Stomach (tissue), 9 donors: ENCODE data around the gene ECE1. TPM values are rescaled to one million over a fixed set of nuclear protein-coding genes. Genes with fewer than 3 reads are reported as not detected.

Experiments
- DNase-seq, 2 donors: peaks; one replicate each; pipeline versions ENCODE4 v3.0.0 to v3.0.0-alpha.2; 2013 to 2019
- H3K27ac ChIP-seq, 5 donors: fragments of 200-600 bp in 4 of 5; sonication (generic) in 4 of 5; one replicate each; pipeline ENCODE4 v1.5.1; 2013 to 2019; ENCODE audit warnings: mild to moderate bottlenecking in 1 of 5, moderate library complexity in 1 of 5
- H3K27me3 ChIP-seq, 3 donors: fragments of 200-600 bp; sonication (generic); one replicate each; pipeline ENCODE4 v1.5.1; 2017 to 2019; ENCODE audit warnings: mixed run types in 1 of 3
- H3K36me3 ChIP-seq, 4 donors: fragments of 200-600 bp; sonication (generic); 1 replicate in 3 of 4; 2 replicates in 1 of 4; pipeline ENCODE4 v1.5.1; 2016 to 2019
- H3K4me1 ChIP-seq, 4 donors: fragments of 200-600 bp; sonication (generic); one replicate each; pipeline ENCODE4 v1.5.1; 2016 to 2019
- H3K4me3 ChIP-seq, 4 donors: fragments of 200-600 bp; sonication (generic) in 3 of 4; one replicate each; pipeline ENCODE4 v1.5.1; 2016 to 2019; ENCODE audit warnings: mild to moderate bottlenecking in 1 of 4
- H3K9me3 ChIP-seq, 4 donors: fragments of 200-600 bp; sonication (generic); one replicate each; pipeline ENCODE4 v1.5.1; 2016 to 2019
- EP300 ChIP-seq: sonication (generic); formaldehyde crosslinking; IDR thresholded peaks from one replicate; pipeline ENCODE4 v1.6.1; 2017; ENCODE audit warnings: antibody characterized with exemption
- POLR2A ChIP-seq, 4 donors: fragments of 450-650 bp; IDR thresholded peaks; one replicate each; pipeline ENCODE4 v1.6.1; 2016; ENCODE audit warnings: antibody characterized with exemption in 4 of 4, control low read depth in 2 of 4, mild to moderate bottlenecking in 1 of 4, moderate library complexity in 1 of 4
- POLR2AphosphoS5 ChIP-seq, 3 donors: sonication (generic); formaldehyde crosslinking; IDR thresholded peaks; one replicate each; pipeline ENCODE4 v1.6.1; 2016; ENCODE audit warnings: antibody characterized with exemption in 3 of 3
- WGBS, 5 donors: extraction: QIAGEN DNeasy Blood & Tissue Kit in 3 of 5; methylation state at CpG; one replicate each; pipeline versions ENCODE4 v1.1.5 to v1.1.7; 2013 to 2018; 5-methylcytosine and 5-hydroxymethylcytosine counted together
- intact Hi-C: fragments of 100-400 bp; cut with DNase I; formaldehyde crosslinking; loops from one replicate; pipeline ENCODE4 v1.15.1; 2023; ENCODE audit warnings: low total_unique reads
- polyA plus RNA-seq, 3 donors: library from polyadenylated mRNA; stranded (reverse); fragments of 200-250 nt; gene quantifications; one replicate each; pipeline ENCODE4 v1.2.3, GENCODE V29; 2013
- total RNA-seq, 5 donors: library from RNA; depleted of rRNA; stranded (reverse); fragments of >200 nt; gene quantifications; one replicate each; pipeline versions ENCODE4 v1.1.0 to v1.2.3, GENCODE V29; 2014 to 2016
- TF ChIP-seq, protein P1 (sequence below), 7 experiments: fragments of 450-650 bp in 4 of 7; fragments of 200-600 bp in 3 of 7; sonication (generic) in 3 of 7; IDR thresholded peaks; one replicate each; pipeline ENCODE4 v1.5.1; 2016 to 2019; ENCODE audit warnings: antibody characterized with exemption in 7 of 7, control low read depth in 2 of 7, mild to moderate bottlenecking in 1 of 7
- donor health status: healthy with polysubstance abuse.
- donor health status: Bipolar disorder and iron deficiency.
- donor health status: healthy.

Gene ECE1
- total and polyA plus RNA-seq, 8 donors = 17.6 to 574 (median 42.6) TPM

DNA sequence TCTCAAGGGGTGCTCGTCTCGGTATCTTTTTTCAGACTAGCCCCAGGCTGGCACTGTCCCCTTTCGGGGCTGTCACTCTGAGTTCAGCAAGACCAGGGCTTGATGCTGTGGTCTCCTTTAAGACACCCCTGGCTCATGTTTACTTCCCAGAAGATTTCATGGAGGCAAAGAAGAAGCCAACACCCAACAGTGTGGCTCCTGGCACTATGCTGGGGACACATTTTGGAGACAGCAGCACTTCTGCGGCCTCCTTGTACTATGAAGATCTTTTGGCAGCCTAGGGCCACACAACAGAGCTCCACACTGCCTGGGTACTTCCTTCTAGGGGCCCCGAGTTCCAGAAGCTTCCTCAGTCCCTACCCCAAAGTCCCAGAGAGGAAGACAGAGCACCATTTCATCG is 24.6 kb downstream of the ECE1 start:
- intact Hi-C loops = no loop called here
- Histone ChIP-seq H3K4me1 (peaks cover 52 to 90% (median 65%) of the 10 kb centered on the region in 4 donors), H3K27ac (peak overlapping the region in 4 of 5 donors; percentile 10 to 91 (median 46)), H3K27me3 (no peaks in the 10 kb centered on the region), H3K36me3 (peaks cover 25 to 73% (median 62%) of the 10 kb centered on the region in 4 donors), H3K9me3 (no peaks in the 10 kb centered on the region), H3K4me3 (no peak overlapping the region)
- DNase-seq = no peak
- WGBS, 5 donors = 87 to 94% (median 93%) methylated on average over 6 of the region's 6 CpGs
- TF ChIP-seq EP300 (no peak), POLR2A (IDR thresholded peaks at IDR 0.05) (no peak), POLR2AphosphoS5 (IDR thresholded peaks at IDR 0.05) (no peak)
- TF ChIP-seq, protein P1, sequence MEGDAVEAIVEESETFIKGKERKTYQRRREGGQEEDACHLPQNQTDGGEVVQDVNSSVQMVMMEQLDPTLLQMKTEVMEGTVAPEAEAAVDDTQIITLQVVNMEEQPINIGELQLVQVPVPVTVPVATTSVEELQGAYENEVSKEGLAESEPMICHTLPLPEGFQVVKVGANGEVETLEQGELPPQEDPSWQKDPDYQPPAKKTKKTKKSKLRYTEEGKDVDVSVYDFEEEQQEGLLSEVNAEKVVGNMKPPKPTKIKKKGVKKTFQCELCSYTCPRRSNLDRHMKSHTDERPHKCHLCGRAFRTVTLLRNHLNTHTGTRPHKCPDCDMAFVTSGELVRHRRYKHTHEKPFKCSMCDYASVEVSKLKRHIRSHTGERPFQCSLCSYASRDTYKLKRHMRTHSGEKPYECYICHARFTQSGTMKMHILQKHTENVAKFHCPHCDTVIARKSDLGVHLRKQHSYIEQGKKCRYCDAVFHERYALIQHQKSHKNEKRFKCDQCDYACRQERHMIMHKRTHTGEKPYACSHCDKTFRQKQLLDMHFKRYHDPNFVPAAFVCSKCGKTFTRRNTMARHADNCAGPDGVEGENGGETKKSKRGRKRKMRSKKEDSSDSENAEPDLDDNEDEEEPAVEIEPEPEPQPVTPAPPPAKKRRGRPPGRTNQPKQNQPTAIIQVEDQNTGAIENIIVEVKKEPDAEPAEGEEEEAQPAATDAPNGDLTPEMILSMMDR (IDR thresholded peaks at IDR 0.05) = no peak

DNA sequence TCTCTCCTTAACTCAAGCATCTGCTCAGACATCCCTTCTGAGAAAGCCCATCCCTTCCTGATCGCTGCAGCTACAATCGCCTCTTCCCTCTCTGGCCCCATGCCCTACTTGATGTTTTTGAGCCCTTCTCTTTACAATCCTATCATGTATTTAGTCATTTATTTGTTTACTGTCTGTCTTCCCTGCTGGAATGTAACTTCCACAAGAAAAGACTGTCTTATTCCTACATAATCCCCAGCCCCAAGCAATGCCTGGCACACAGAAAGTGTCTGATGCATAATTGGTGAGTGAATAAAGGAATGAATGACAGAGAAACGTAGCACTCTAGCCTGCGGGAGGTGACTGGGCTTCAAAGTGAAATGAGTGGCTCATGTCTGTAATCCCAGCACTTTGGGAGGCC is 25.4 kb downstream of the ECE1 start:
- H3K27ac ChIP-seq = peak overlapping the region in 4 of 5 donors; percentile 10 to 91 (median 46)
- no peak for DNase-seq
- 69 to 76% (median 73%) methylated on average over 4 of the region's 4 CpGs for WGBS, 5 donors
- H3K36me3 ChIP-seq = peaks cover 24 to 73% (median 62%) of the 10 kb centered on the region in 4 donors
- H3K4me3 ChIP-seq = no peak overlapping the region
- H3K27me3 ChIP-seq = no peaks in the 10 kb centered on the region
- peaks cover 54 to 90% (median 64%) of the 10 kb centered on the region in 4 donors for H3K4me1 ChIP-seq
- intact Hi-C loops = no loop called here
- TF ChIP-seq POLR2AphosphoS5 (IDR thresholded peaks at IDR 0.05) (no peak), POLR2A (IDR thresholded peaks at IDR 0.05) (no peak), EP300 (no peak)
- TF ChIP-seq, protein P1 (IDR thresholded peaks at IDR 0.05) = no peak
- no peaks in the 10 kb centered on the region for H3K9me3 ChIP-seq

DNA sequence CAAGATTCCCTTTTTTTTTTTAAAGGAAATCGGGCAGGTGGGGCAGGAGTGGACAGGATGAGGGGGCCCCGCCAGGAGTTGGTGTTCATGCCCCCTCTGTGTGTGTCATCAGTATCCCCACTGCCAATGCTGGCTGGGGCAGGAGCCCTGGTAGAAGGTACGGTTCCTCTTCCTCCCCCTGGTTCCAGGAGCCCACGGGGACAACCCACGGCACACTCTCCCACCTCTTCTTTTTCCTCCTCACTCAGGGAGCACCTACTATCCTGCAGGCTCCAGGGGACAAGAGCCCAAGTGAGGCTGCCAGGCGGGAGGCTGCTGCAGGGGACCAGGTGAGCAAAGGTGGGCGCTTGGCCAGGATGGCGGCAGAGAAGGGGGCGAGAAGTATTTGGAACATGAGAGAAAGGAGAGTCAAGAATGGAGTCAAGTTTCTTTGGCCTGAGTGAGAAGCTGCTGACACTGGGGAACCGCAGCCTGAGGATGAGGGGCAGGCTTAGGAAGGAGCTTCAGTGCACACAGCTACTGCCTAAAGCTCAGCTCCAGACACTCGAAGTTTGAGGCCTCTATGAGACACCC is 26.5 kb downstream of the ECE1 start:
- DNase-seq = no peak
- peaks cover 43 to 79% (median 54%) of the 10 kb centered on the region in 4 donors for H3K4me1 ChIP-seq
- no peak overlapping the region for H3K4me3 ChIP-seq
- no peaks in the 10 kb centered on the region for H3K9me3 ChIP-seq
- H3K27me3 ChIP-seq = no peaks in the 10 kb centered on the region
- intact Hi-C loops = no loop called here
- TF ChIP-seq, protein P1 (IDR thresholded peaks at IDR 0.05) = no peak
- TF ChIP-seq POLR2A (IDR thresholded peaks at IDR 0.05) (no peak), EP300 (no peak), POLR2AphosphoS5 (IDR thresholded peaks at IDR 0.05) (no peak)
- WGBS, 5 donors = 84 to 94% (median 93%) methylated on average over 11 of the region's 11 CpGs
- H3K27ac ChIP-seq = peak overlapping the region in 4 of 5 donors; percentile 83 to 91 (median 87)
- H3K36me3 ChIP-seq = peaks cover 19 to 73% (median 62%) of the 10 kb centered on the region in 4 donors

DNA sequence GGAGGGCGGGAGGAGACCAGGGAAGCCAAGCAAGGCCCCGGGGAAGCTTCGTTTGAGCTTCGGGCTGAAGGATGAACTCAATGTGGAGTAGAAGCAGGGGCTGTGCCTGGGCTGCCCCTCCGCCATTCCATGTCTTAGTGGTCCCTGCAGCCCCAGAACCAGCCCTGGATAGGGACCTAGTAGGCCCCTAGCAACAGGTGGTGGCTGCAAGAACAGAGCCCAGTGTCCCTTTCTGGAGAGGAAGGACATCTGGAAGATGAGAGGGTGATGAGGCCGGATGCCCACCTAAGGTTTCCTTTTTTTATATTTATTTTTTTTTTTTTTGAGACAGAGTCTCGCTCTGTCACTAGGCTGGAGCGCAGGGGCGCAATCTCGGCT is 27.2 kb downstream of the ECE1 start:
- Histone ChIP-seq H3K4me3 (peak overlapping the region in 1 of 4 donors; percentile 7), H3K4me1 (peaks cover 38 to 72% (median 47%) of the 10 kb centered on the region in 4 donors), H3K36me3 (peaks cover 21 to 73% (median 62%) of the 10 kb centered on the region in 4 donors), H3K9me3 (no peaks in the 10 kb centered on the region), H3K27ac (peak overlapping the region; percentile 81 to 91 (median 87)), H3K27me3 (no peaks in the 10 kb centered on the region)
- DNase-seq = no peak
- intact Hi-C loops = no loop called here
- TF ChIP-seq POLR2AphosphoS5 (IDR thresholded peaks at IDR 0.05) = no peak
- TF ChIP-seq EP300 = no peak
- no peak for TF ChIP-seq POLR2A (IDR thresholded peaks at IDR 0.05)
- TF ChIP-seq, protein P1 (IDR thresholded peaks at IDR 0.05) = no peak
- WGBS, 5 donors = 61 to 83% (median 73%) methylated on average over 10 of the region's 10 CpGs
